Measurements from ENCODE around the gene DLG5. TPM values are rescaled to one million over a fixed set of nuclear protein-coding genes. Genes with fewer than 3 reads are reported as not detected.

Gene DLG5
- total and polyA plus RNA-seq, 9 of the 15 experiments (the other 6 are each of a cell fraction or from before 2014, with no cell fraction given) = 1.4 to 26.8 (median 11.2) TPM

- TF ChIP-seq, protein P1, sequence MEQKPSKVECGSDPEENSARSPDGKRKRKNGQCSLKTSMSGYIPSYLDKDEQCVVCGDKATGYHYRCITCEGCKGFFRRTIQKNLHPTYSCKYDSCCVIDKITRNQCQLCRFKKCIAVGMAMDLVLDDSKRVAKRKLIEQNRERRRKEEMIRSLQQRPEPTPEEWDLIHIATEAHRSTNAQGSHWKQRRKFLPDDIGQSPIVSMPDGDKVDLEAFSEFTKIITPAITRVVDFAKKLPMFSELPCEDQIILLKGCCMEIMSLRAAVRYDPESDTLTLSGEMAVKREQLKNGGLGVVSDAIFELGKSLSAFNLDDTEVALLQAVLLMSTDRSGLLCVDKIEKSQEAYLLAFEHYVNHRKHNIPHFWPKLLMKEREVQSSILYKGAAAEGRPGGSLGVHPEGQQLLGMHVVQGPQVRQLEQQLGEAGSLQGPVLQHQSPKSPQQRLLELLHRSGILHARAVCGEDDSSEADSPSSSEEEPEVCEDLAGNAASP (IDR thresholded peaks at IDR 0.05) = no peak
- TF ChIP-seq HNRNPLL (IDR thresholded peaks at IDR 0.05; ENCODE audit: low read depth, low read length, poor library complexity, severe bottlenecking) = no peak
- peak; percentile 24 for TF ChIP-seq NEUROD1 (IDR thresholded peaks at IDR 0.05; ENCODE audit: borderline replicate concordance, low read depth, low read length, partially characterized antibody)
- no peak for TF ChIP-seq ZNF561 (CRISPR knock-in tag; conservative IDR thresholded peaks at IDR 0.05)
- peak; percentile 69; the same call in 1 of the 2 replicates for TF ChIP-seq TEAD2 (tag; IDR thresholded peaks at IDR 0.05)
- TF ChIP-seq FIP1L1 (IDR thresholded peaks at IDR 0.05; ENCODE audit: low read depth, low read length, poor library complexity, severe bottlenecking) = no peak
- TF ChIP-seq, protein P2, sequence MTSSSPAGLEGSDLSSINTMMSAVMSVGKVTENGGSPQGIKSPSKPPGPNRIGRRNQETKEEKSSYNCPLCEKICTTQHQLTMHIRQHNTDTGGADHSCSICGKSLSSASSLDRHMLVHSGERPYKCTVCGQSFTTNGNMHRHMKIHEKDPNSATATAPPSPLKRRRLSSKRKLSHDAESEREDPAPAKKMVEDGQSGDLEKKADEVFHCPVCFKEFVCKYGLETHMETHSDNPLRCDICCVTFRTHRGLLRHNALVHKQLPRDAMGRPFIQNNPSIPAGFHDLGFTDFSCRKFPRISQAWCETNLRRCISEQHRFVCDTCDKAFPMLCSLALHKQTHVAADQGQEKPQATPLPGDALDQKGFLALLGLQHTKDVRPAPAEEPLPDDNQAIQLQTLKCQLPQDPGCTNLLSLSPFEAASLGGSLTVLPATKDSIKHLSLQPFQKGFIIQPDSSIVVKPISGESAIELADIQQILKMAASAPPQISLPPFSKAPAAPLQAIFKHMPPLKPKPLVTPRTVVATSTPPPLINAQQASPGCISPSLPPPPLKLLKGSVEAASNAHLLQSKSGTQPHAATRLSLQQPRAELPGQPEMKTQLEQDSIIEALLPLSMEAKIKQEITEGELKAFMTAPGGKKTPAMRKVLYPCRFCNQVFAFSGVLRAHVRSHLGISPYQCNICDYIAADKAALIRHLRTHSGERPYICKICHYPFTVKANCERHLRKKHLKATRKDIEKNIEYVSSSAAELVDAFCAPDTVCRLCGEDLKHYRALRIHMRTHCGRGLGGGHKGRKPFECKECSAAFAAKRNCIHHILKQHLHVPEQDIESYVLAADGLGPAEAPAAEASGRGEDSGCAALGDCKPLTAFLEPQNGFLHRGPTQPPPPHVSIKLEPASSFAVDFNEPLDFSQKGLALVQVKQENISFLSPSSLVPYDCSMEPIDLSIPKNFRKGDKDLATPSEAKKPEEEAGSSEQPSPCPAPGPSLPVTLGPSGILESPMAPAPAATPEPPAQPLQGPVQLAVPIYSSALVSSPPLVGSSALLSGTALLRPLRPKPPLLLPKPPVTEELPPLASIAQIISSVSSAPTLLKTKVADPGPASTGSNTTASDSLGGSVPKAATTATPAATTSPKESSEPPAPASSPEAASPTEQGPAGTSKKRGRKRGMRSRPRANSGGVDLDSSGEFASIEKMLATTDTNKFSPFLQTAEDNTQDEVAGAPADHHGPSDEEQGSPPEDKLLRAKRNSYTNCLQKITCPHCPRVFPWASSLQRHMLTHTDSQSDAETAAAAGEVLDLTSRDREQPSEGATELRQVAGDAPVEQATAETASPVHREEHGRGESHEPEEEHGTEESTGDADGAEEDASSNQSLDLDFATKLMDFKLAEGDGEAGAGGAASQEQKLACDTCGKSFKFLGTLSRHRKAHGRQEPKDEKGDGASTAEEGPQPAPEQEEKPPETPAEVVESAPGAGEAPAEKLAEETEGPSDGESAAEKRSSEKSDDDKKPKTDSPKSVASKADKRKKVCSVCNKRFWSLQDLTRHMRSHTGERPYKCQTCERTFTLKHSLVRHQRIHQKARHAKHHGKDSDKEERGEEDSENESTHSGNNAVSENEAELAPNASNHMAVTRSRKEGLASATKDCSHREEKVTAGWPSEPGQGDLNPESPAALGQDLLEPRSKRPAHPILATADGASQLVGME (CRISPR knock-in tag; IDR thresholded peaks at IDR 0.05) = no peak
- TF ChIP-seq HMGN3 (IDR thresholded peaks at IDR 0.05; ENCODE audit: borderline replicate concordance, extremely low read depth, insufficient read length, low read depth, low read length) = no peak
- peak in 1 of 2 experiments; percentile 65; a peak in 1 of 3 replicates for TF ChIP-seq CBX3 (IDR thresholded peaks at IDR 0.05; ENCODE audit: borderline replicate concordance in 1 of 2, low read length in 2 of 2)
These were observed 44.6 kb upstream of the DLG5 start (continued) for GRCh38 chr10:77970869-77971803.
